DOHH2 (cell line): ENCODE data around the gene LIAS.

Experiments
- EZH2phosphoT487 ChIP-seq: fragments of 200-600 bp; sonication (generic); IDR thresholded peaks from 2 replicates; pipeline ENCODE4 v1.6.1; 2017; ENCODE audit warnings: borderline replicate concordance, mild to moderate bottlenecking, antibody characterized with exemption, low read length, moderate library complexity, mixed read lengths
- TF ChIP-seq, protein P1 (sequence below): fragments of 200-600 bp; sonication (generic); IDR thresholded peaks from one replicate; pipeline ENCODE4 v1.5.1; 2014; ENCODE audit warnings: antibody characterized with exemption, mild to moderate bottlenecking, low read depth, low read length; ENCODE audit not compliant: poor library complexity, severe bottlenecking

DNA sequence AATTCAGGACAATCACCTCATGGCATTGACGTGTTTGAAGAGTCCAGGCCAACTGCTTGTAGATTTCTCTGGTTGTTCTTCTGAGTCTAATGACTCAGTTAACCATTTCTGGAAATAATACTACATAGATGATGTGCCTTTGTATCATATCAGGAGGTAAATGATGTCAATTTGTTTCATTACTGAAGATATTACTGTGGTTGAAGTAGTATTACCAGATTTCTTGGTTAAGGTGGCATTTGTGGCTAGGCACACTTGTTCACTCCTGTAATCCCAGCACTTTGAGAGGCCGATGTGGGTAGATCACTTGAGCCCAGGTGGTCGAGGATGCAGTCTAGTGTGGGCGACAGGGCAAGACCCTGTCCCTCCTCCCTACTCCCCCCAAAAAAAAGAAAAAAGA, 15.9 kb upstream of the LIAS start:
- TF ChIP-seq, protein P1, sequence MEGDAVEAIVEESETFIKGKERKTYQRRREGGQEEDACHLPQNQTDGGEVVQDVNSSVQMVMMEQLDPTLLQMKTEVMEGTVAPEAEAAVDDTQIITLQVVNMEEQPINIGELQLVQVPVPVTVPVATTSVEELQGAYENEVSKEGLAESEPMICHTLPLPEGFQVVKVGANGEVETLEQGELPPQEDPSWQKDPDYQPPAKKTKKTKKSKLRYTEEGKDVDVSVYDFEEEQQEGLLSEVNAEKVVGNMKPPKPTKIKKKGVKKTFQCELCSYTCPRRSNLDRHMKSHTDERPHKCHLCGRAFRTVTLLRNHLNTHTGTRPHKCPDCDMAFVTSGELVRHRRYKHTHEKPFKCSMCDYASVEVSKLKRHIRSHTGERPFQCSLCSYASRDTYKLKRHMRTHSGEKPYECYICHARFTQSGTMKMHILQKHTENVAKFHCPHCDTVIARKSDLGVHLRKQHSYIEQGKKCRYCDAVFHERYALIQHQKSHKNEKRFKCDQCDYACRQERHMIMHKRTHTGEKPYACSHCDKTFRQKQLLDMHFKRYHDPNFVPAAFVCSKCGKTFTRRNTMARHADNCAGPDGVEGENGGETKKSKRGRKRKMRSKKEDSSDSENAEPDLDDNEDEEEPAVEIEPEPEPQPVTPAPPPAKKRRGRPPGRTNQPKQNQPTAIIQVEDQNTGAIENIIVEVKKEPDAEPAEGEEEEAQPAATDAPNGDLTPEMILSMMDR, result no peak
- TF ChIP-seq EZH2phosphoT487, result no peak
